ENCODE results near the gene RHOF. TPM values are rescaled to one million over a fixed set of nuclear protein-coding genes. Genes with fewer than 3 reads are reported as not detected.

The RHOF gene
- total RNA-seq, 1 donor from 2014 or later, result 47.3 TPM

- DNase-seq (ENCODE audit: low read depth), result no peak
Observed at GRCh38 chr12:121805171-121806008, 11.9 kb upstream of the RHOF start.

GRCh38 chr12:121804417-121805111, 11.1 kb upstream of the RHOF start:
- no peak for DNase-seq (ENCODE audit: low read depth)

- no peak for DNase-seq (ENCODE audit: low read depth)
Observed at GRCh38 chr12:121803861-121804416, 10.5 kb upstream of the RHOF start, which contains the start of gene SETD1B. SETD1B (plus strand) TSS chr12:121804009; CDS start chr12:121804738, 729 bp downstream.

GRCh38 chr12:121802843-121803698, 9.6 kb upstream of the RHOF start:
- DNase-seq (ENCODE audit: low read depth), result peak; percentile 88

GRCh38 chr12:121802485-121802842, 9.0 kb upstream of the RHOF start:
- no peak for DNase-seq (ENCODE audit: low read depth)

GRCh38 chr12:121801595-121802484, 8.4 kb upstream of the RHOF start:
- DNase-seq (ENCODE audit: low read depth), result no peak

GRCh38 chr12:121800694-121801594, 7.5 kb upstream of the RHOF start:
- DNase-seq (ENCODE audit: low read depth), result peak; percentile 50

- DNase-seq (ENCODE audit: low read depth), result no peak
Observed at GRCh38 chr12:121799842-121800693, 6.6 kb upstream of the RHOF start.

GRCh38 chr12:121799156-121799841, 5.8 kb upstream of the RHOF start:
- DNase-seq (ENCODE audit: low read depth), result peak; percentile 68

- no peak for DNase-seq (ENCODE audit: low read depth)
Observed at GRCh38 chr12:121798787-121799155, 5.3 kb upstream of the RHOF start.

- no peak for DNase-seq (ENCODE audit: low read depth)
Observed at GRCh38 chr12:121797937-121798786, 4.7 kb upstream of the RHOF start.

- peak; percentile 97 for DNase-seq (ENCODE audit: low read depth)
Observed at GRCh38 chr12:121796855-121797751, 3.6 kb upstream of the RHOF start.

GRCh38 chr12:121795034-121795968, 1.8 kb upstream of the RHOF start:
- DNase-seq (ENCODE audit: low read depth), result peak; percentile 67

- no peak for DNase-seq (ENCODE audit: low read depth)
Observed at GRCh38 chr12:121794534-121795033, 1.1 kb upstream of the RHOF start.

Data from renal cortical epithelial cell (primary cell).